Pancreas (tissue), 10 donors: ENCODE measurements around the gene LY6G5B. TPM values are rescaled to one million over a fixed set of nuclear protein-coding genes. Genes with fewer than 3 reads are reported as not detected.

Source experiments
- ATAC-seq, 4 donors: fragments of 200-7000 bp; cut with Tn5 transposase; one replicate each; pipeline versions ENCODE4 v1.8.0 to v1.9.1; 2020; ENCODE audit warnings: mild to moderate bottlenecking in 4 of 4, moderate library complexity in 4 of 4
- DNase-seq, 6 donors: peaks; one replicate each; pipeline ENCODE4 v3.0.0-alpha.2; 2020
- FAIRE-seq: peaks from 2 replicates; lab custom pipeline; 2012; peaks lifted over from hg19 to GRCh38; lab: Jason Lieb, UNC
- H3K27ac ChIP-seq, 4 donors: fragments of 200-600 bp; sonication (generic); 1 replicate in 3 of 4; 2 replicates in 1 of 4; pipeline versions ENCODE4 v1.5.0 to v1.8.0; 2020
- H3K27me3 ChIP-seq, 4 donors: fragments of 200-600 bp; one replicate each; pipeline ENCODE4 v1.8.0; 2021
- H3K36me3 ChIP-seq, 3 donors: fragments of 200-600 bp; sonication (generic) in 1 of 3; one replicate each; pipeline versions ENCODE4 v1.5.0 to v1.8.0; 2020 to 2021
- H3K4me1 ChIP-seq, 3 donors: fragments of 200-600 bp; one replicate each; pipeline ENCODE4 v1.8.0; 2021
- H3K4me3 ChIP-seq, 4 donors: fragments of 200-600 bp; sonication (generic) in 2 of 4; one replicate each; pipeline versions ENCODE4 v1.5.0 to v1.8.0; 2020 to 2021
- H3K9me3 ChIP-seq, 4 donors: fragments of 200-600 bp; one replicate each; pipeline ENCODE4 v1.8.0; 2021
- CTCF ChIP-seq, 4 donors: fragments of 200-600 bp; sonication (generic) in 3 of 4; IDR thresholded peaks; one replicate each; pipeline versions ENCODE4 v1.5.0 to v1.8.0; 2021; ENCODE audit warnings: antibody characterized with exemption in 4 of 4
- WGBS, 2 donors: extraction: QIAGEN DNeasy Blood & Tissue Kit; methylation state at CpG; one replicate each; pipeline ENCODE4 v1.1.7; 2013; 5-methylcytosine and 5-hydroxymethylcytosine counted together
- intact Hi-C, 3 donors: fragments of 100-400 bp; cut with DNase I; formaldehyde crosslinking; loops; one replicate each; pipeline versions ENCODE4 v1.11.1 to v1.14.2; 2022
- microRNA-seq, 2 donors: library from miRNA; unstranded; fragments of <30 nt; microRNA quantifications; one replicate each; pipeline versions ENCODE4 to v1.1.0, GENCODE V29; 2019 to 2020
- polyA plus RNA-seq, 2 donors: library from polyadenylated mRNA; stranded (reverse); fragments of 200-250 nt; gene quantifications; one replicate each; pipeline ENCODE4 v1.2.3, GENCODE V29; 2013
- total RNA-seq, 6 donors: library from RNA; stranded (reverse); fragmentation: NEBNext Ultra II Directional in 4 of 6; extraction: Animal tissue kit (Norgen Biotek cat#: 25700) in 4 of 6; gene quantifications; one replicate each; pipeline versions ENCODE4 v1.2.1 to v1.2.4, GENCODE V29; 2021 to 2023
- donor health status: healthy with polysubstance abuse.
- donor health status: DM: no; HTN: no; CAD: no; lungs with moderate emphysema.
- donor health status: DM: no; HTN: no; CAD: no.
- donor health status: control.
- donor health status: control.
- donor health status: Bipolar disorder and iron deficiency.
- donor health status: DM: yes; HTN: yes; CAD: no.
- donor health status: DM: no; HTN: no; CAD: no.
- donor health status: DM: no; HTN: no; CAD: no.
- donor health status: DM: yes; HTN: yes; CAD: no.

The LY6G5B gene
- total and polyA plus RNA-seq, 8 donors: 3.0 to 11.4 (median 4.8) TPM

GRCh38 chr6:31721351-31722020 lies 51.7 kb downstream of the LY6G5B start, which contains the start of gene LY6G6C:
LY6G6C (minus strand) TSS chr6:31721746; CDS start chr6:31721679, 67 bp downstream.
- WGBS, 2 donors: 61 to 76% methylated on average over 4 of the region's 4 CpGs
- Histone ChIP-seq H3K27ac (no peak within 1 kb of the TSS), H3K4me3 (no peak within 1 kb of the TSS), H3K27me3 (no peaks in the 10 kb centered on the region), H3K4me1 (no peaks in the 10 kb centered on the region), H3K36me3 (no peaks in the 10 kb centered on the region), H3K9me3 (no peaks in the 10 kb centered on the region)
- ATAC-seq: no peak
- no peak for FAIRE-seq
- TF ChIP-seq CTCF (IDR thresholded peaks at IDR 0.05): no peak
- intact Hi-C loops: no loop called here
- DNase-seq: no peak

GRCh38 chr6:31722173-31722572 lies 52.4 kb downstream of the LY6G5B start:
- no peak for TF ChIP-seq CTCF (IDR thresholded peaks at IDR 0.05)
- H3K9me3 ChIP-seq: no peaks in the 10 kb centered on the region
- no peaks in the 10 kb centered on the region for H3K36me3 ChIP-seq
- DNase-seq: no peak
- H3K27me3 ChIP-seq: no peaks in the 10 kb centered on the region
- FAIRE-seq: no peak
- intact Hi-C loops: no loop called here
- WGBS, 2 donors: 76 to 78% methylated on average over 3 of the region's 3 CpGs
- no peak overlapping the region for H3K27ac ChIP-seq
- ATAC-seq: no peak
- no peaks in the 10 kb centered on the region for H3K4me1 ChIP-seq
- H3K4me3 ChIP-seq: no peak overlapping the region

Small RNAs within 50 kb of the gene (microRNA-seq; reads per million reads assigned to microRNA genes)
- gene MIR4646 (0.59 to 1.2 reads per million in 2 donors), gene MIR6832 (0 reads per million in 2 donors)

Other genes starting within 250 kb of the LY6G5B start
Only the 30 nearest of the 37 such genes appear.
- gene MCCD1, start 141.0 kb upstream of the LY6G5B start, total RNA-seq: not detected
- not detected for gene MCCD1, start 141.0 kb upstream of the LY6G5B start, polyA plus RNA-seq
- gene DDX39B, start 128.0 kb upstream of the LY6G5B start, total RNA-seq: 100 to 1,000 TPM; 134 to 233 (median 153) TPM
- 100 to 1,000 TPM; 423 to 669 TPM for gene DDX39B, start 128.0 kb upstream of the LY6G5B start, polyA plus RNA-seq
- gene ATP6V1G2, start 123.4 kb upstream of the LY6G5B start, total RNA-seq: under 1 TPM; 0.16 to 0.81 (median 0.36) TPM
- 1 to 10 TPM; 1.9 to 2.1 TPM for gene ATP6V1G2, start 123.4 kb upstream of the LY6G5B start, polyA plus RNA-seq
- 10 to 100 TPM; 12.1 to 25.3 (median 20.8) TPM for gene NFKBIL1, start 122.4 kb upstream of the LY6G5B start, total RNA-seq
- 10 to 100 TPM; 26.5 to 46.0 TPM for gene NFKBIL1, start 122.4 kb upstream of the LY6G5B start, polyA plus RNA-seq
- gene LTA, start 97.7 kb upstream of the LY6G5B start, total RNA-seq: 1 to 10 TPM in 1 of 6 donors, under 1 TPM in 1, not detected in 4; 0.12 to 1.3 TPM
- under 1 TPM; 0.05 to 0.15 TPM for gene LTA, start 97.7 kb upstream of the LY6G5B start, polyA plus RNA-seq
- gene TNF, start 94.4 kb upstream of the LY6G5B start, total RNA-seq: under 1 TPM in 5 of 6 donors, not detected in 1; 0.29 to 0.87 (median 0.58) TPM
- gene TNF, start 94.4 kb upstream of the LY6G5B start, polyA plus RNA-seq: under 1 TPM; 0.11 to 0.42 TPM
- 10 to 100 TPM in 1 of 6 donors, 1 to 10 TPM in 3, under 1 TPM in 2; 0.71 to 19.4 (median 1.9) TPM for gene LTB, start 87.6 kb upstream of the LY6G5B start, total RNA-seq
- 1 to 10 TPM; 1.4 to 7.3 TPM for gene LTB, start 87.6 kb upstream of the LY6G5B start, polyA plus RNA-seq
- gene LST1, start 83.7 kb upstream of the LY6G5B start, total RNA-seq: 10 to 100 TPM in 2 of 6 donors, 1 to 10 TPM in 2, under 1 TPM in 2; 0.56 to 12.9 (median 2.6) TPM
- 1 to 10 TPM; 6.0 to 6.2 TPM for gene LST1, start 83.7 kb upstream of the LY6G5B start, polyA plus RNA-seq
- under 1 TPM in 1 of 6 donors, not detected in 5; 0.28 TPM for gene NCR3, start 77.0 kb upstream of the LY6G5B start, total RNA-seq
- gene NCR3, start 77.0 kb upstream of the LY6G5B start, polyA plus RNA-seq: not detected
- 10 to 100 TPM in 2 of 6 donors, 1 to 10 TPM in 4; 1.1 to 18.6 (median 5.3) TPM for gene AIF1, start 54.7 kb upstream of the LY6G5B start, total RNA-seq
- 10 to 100 TPM; 16.2 to 16.4 TPM for gene AIF1, start 54.7 kb upstream of the LY6G5B start, polyA plus RNA-seq
- 10 to 100 TPM; 45.3 to 97.6 (median 73.5) TPM for gene PRRC2A, start 49.3 kb upstream of the LY6G5B start, total RNA-seq
- 100 to 1,000 TPM; 138 to 144 TPM for gene PRRC2A, start 49.3 kb upstream of the LY6G5B start, polyA plus RNA-seq
- gene BAG6, start 17.3 kb upstream of the LY6G5B start, total RNA-seq: 100 to 1,000 TPM in 4 of 6 donors, 10 to 100 TPM in 2; 93.3 to 160 (median 113) TPM
- 100 to 1,000 TPM; 283 to 292 TPM for gene BAG6, start 17.3 kb upstream of the LY6G5B start, polyA plus RNA-seq
- gene APOM, start 14.1 kb upstream of the LY6G5B start, total RNA-seq: 1 to 10 TPM in 3 of 6 donors, under 1 TPM in 3; 0.62 to 2.6 (median 0.98) TPM
- gene APOM, start 14.1 kb upstream of the LY6G5B start, polyA plus RNA-seq: 1 to 10 TPM; 3.4 to 5.0 TPM
- 10 to 100 TPM in 1 of 6 donors, 1 to 10 TPM in 5; 6.9 to 12.0 (median 9.0) TPM for gene C6orf47, start 9.2 kb upstream of the LY6G5B start, total RNA-seq
- gene C6orf47, start 9.2 kb upstream of the LY6G5B start, polyA plus RNA-seq: 10 to 100 TPM; 10.8 to 11.2 TPM
- 1 to 10 TPM; 5.5 to 9.5 (median 6.1) TPM for gene GPANK1, start 5.0 kb upstream of the LY6G5B start, total RNA-seq
- 10 to 100 TPM; 11.2 to 11.6 TPM for gene GPANK1, start 5.0 kb upstream of the LY6G5B start, polyA plus RNA-seq
- 10 to 100 TPM; 48.1 to 65.9 (median 57.8) TPM for gene CSNK2B, start 3.9 kb upstream of the LY6G5B start, total RNA-seq
- 100 to 1,000 TPM in 1 of 2 donors, 10 to 100 TPM in 1; 86.8 to 116 TPM for gene CSNK2B, start 3.9 kb upstream of the LY6G5B start, polyA plus RNA-seq
- 1 to 10 TPM; 1.6 to 2.9 (median 2.3) TPM for gene LY6G5C, start 11.1 kb downstream of the LY6G5B start, total RNA-seq
- 1 to 10 TPM; 2.4 to 2.5 TPM for gene LY6G5C, start 11.1 kb downstream of the LY6G5B start, polyA plus RNA-seq
- 10 to 100 TPM; 14.9 to 34.2 (median 19.7) TPM for gene ABHD16A, start 33.3 kb downstream of the LY6G5B start, total RNA-seq
- 10 to 100 TPM; 31.9 to 61.5 TPM for gene ABHD16A, start 33.3 kb downstream of the LY6G5B start, polyA plus RNA-seq
- gene LY6G6F, start 36.9 kb downstream of the LY6G5B start, total RNA-seq: not detected
- gene LY6G6F, start 36.9 kb downstream of the LY6G5B start, polyA plus RNA-seq: not detected
- gene LY6G6D, start 45.4 kb downstream of the LY6G5B start, total RNA-seq: not detected
- not detected for gene LY6G6D, start 45.4 kb downstream of the LY6G5B start, polyA plus RNA-seq
- gene LY6G6C, start 51.8 kb downstream of the LY6G5B start, total RNA-seq: not detected
- gene LY6G6C, start 51.8 kb downstream of the LY6G5B start, polyA plus RNA-seq: not detected
- gene MPIG6B, start 53.4 kb downstream of the LY6G5B start, total RNA-seq: under 1 TPM in 1 of 6 donors, not detected in 5; 0.06 TPM
- under 1 TPM in 1 of 2 donors, not detected in 1; 0.05 TPM for gene MPIG6B, start 53.4 kb downstream of the LY6G5B start, polyA plus RNA-seq
- 10 to 100 TPM in 4 of 6 donors, 1 to 10 TPM in 2; 6.5 to 32.8 (median 13.0) TPM for gene DDAH2, start 59.3 kb downstream of the LY6G5B start, total RNA-seq
- gene DDAH2, start 59.3 kb downstream of the LY6G5B start, polyA plus RNA-seq: 10 to 100 TPM; 58.2 to 68.8 TPM
- gene CLIC1, start 66.6 kb downstream of the LY6G5B start, total RNA-seq: 100 to 1,000 TPM in 2 of 6 donors, 10 to 100 TPM in 4; 61.0 to 150 (median 80.8) TPM
- gene CLIC1, start 66.6 kb downstream of the LY6G5B start, polyA plus RNA-seq: 100 to 1,000 TPM in 1 of 2 donors, 10 to 100 TPM in 1; 91.8 to 154 TPM
- 1 to 10 TPM; 2.2 to 7.6 (median 5.3) TPM for gene MSH5, start 70.0 kb downstream of the LY6G5B start, total RNA-seq
- 10 to 100 TPM; 11.3 to 17.4 TPM for gene MSH5, start 70.0 kb downstream of the LY6G5B start, polyA plus RNA-seq
- 1 to 10 TPM in 1 of 6 donors, under 1 TPM in 4, not detected in 1; 0.51 to 1.9 (median 0.64) TPM for gene SAPCD1, start 92.7 kb downstream of the LY6G5B start, total RNA-seq
- 10 to 100 TPM in 1 of 2 donors, 1 to 10 TPM in 1; 4.8 to 11.1 TPM for gene SAPCD1, start 92.7 kb downstream of the LY6G5B start, polyA plus RNA-seq
- 1 to 10 TPM; 2.9 to 5.0 (median 4.3) TPM for gene VWA7, start 107.4 kb downstream of the LY6G5B start, total RNA-seq
- 10 to 100 TPM in 1 of 2 donors, 1 to 10 TPM in 1; 5.6 to 11.9 TPM for gene VWA7, start 107.4 kb downstream of the LY6G5B start, polyA plus RNA-seq
- gene VARS1, start 125.8 kb downstream of the LY6G5B start, total RNA-seq: 10 to 100 TPM; 22.0 to 48.1 (median 36.2) TPM
- gene VARS1, start 125.8 kb downstream of the LY6G5B start, polyA plus RNA-seq: 10 to 100 TPM; 35.3 to 67.3 TPM
- gene LSM2, start 137.0 kb downstream of the LY6G5B start, total RNA-seq: 10 to 100 TPM; 11.0 to 23.1 (median 19.0) TPM
- 10 to 100 TPM; 25.1 to 27.3 TPM for gene LSM2, start 137.0 kb downstream of the LY6G5B start, polyA plus RNA-seq
- gene HSPA1L, start 145.3 kb downstream of the LY6G5B start, total RNA-seq: 1 to 10 TPM in 2 of 6 donors, under 1 TPM in 4; 0.51 to 1.2 (median 0.68) TPM
- gene HSPA1L, start 145.3 kb downstream of the LY6G5B start, polyA plus RNA-seq: 1 to 10 TPM in 1 of 2 donors, under 1 TPM in 1; 0.46 to 1.0 TPM